GM12865 (cell line): Measurements from ENCODE around the gene FBXL17.

Source experiments
- DNase-seq: peaks from one replicate; pipeline ENCODE4 v3.0.0; 2010; ENCODE audit warnings: low read depth
- H3K4me3 ChIP-seq: 2 replicates; pipeline ENCODE4 v1.5.1; 2011; ENCODE audit warnings: mild to moderate bottlenecking, low read depth, low read length, control low read depth
- CTCF ChIP-seq: IDR thresholded peaks from 2 replicates; pipeline ENCODE4 v1.5.1; 2011; ENCODE audit warnings: low read length, control low read depth, low read depth, inconsistent platforms; ENCODE audit not compliant: insufficient read depth; ENCODE audit errors: missing control alignments

The FBXL17 gene

GRCh38 chr5:108384741-108385140 is 2.8 kb upstream of the FBXL17 start:
- no peak for TF ChIP-seq CTCF
- DNase-seq, result no peak
- H3K4me3 ChIP-seq, result no peak overlapping the region

GRCh38 chr5:108382784-108383330 is 959 bp upstream of the FBXL17 start:
- peak overlapping the region; percentile 71 for H3K4me3 ChIP-seq
- DNase-seq, result peak; percentile 43
- no peak for TF ChIP-seq CTCF

GRCh38 chr5:108381350-108381953 is 446 bp downstream of the FBXL17 start:
- TF ChIP-seq CTCF, result no peak
- DNase-seq, result peak; percentile 90
- peak overlapping the region; percentile 71 for H3K4me3 ChIP-seq

DNA sequence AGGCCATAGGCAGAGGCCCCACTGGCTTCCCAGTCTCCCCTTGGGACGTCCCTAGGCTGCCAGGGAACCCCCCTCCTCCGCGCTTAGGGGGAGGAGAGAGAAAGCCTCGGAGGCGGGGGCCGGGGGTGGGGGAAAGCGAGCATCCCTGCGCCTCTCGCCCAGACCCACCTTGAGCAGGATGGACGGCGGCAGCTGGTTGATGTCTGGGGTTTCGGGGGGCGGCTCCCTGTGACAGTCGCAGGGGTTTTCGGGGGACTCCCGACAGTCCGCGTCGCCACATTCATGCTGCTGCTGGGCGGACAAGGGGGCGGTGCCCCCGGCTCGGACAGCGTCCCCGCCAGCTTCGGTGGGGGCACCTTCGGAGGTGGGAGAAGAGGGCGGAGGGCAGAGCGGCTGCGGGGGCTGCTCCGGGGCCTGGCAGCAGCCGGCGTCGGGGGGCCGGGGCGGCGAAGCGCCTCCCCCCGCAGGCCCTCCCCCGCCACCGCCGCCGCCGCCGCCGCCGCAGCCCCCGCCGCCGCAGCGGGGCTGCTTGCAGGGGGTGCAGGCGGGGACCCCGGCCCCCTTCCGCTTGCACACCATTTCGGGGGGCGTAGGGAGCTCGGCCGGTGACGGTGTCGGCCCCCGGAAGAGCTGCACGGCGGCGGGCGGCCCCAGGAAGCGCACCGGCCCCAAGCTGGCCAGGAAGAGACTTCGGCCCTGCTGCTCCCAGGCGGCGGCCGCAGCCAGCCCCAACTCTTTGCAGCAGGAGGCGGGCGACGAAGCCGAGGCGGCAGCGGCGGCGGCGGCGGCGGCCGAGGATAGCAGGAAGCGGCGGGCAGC is 1.2 kb downstream of the FBXL17 start:
- peak overlapping the region; percentile 71 for H3K4me3 ChIP-seq
- peak; percentile 89 for DNase-seq
- TF ChIP-seq CTCF, result no peak

DNA sequence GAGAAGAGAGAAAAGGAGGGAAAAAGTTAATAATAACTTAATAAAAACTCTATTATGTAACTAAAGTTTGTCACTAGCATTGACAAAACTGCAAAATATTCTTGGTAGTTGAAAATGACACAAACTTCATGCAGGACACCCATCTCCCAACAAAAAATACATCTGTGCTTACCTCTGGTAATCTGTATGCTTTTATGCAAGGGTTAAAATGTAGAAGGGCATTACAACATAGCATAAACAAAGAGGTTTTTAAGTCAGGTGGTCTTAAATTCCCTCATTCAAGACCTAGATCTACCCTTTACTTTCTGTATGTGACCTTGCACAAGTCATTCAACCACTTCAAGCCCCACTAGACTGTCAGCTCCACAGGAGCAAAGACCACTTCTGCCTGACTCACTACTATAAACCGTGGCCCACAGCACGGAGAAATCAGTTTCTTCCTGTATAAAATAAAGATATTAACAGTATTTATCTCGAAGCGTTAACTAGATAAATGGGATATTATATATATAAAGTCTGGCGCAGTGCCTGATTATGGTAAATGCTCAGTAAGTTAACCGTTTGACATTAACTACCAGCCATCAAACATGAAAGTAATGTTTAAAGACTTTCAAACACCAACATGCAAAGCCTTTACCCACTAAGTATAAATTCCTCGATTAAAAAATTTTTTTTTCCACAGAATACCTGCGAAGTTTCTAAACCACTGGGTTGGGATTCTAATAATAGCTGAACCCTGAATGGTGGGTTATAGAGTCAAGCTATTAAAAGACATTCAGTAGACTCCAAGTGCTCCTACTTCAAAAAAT is 2.0 kb downstream of the FBXL17 start:
- peak; percentile 35 for DNase-seq
- TF ChIP-seq CTCF, result no peak
- H3K4me3 ChIP-seq, result peak overlapping the region; percentile 71

GRCh38 chr5:108375768-108376167 is 6.1 kb downstream of the FBXL17 start:
- H3K4me3 ChIP-seq, result no peak overlapping the region
- no peak for DNase-seq
- TF ChIP-seq CTCF, result no peak
